ENCODE measurements around the gene GPR171. TPM values are rescaled to one million over a fixed set of nuclear protein-coding genes. Genes with fewer than 3 reads are reported as not detected.

The GPR171 gene
- total RNA-seq, 2 experiments from 2014 or later, result not detected

DNA sequence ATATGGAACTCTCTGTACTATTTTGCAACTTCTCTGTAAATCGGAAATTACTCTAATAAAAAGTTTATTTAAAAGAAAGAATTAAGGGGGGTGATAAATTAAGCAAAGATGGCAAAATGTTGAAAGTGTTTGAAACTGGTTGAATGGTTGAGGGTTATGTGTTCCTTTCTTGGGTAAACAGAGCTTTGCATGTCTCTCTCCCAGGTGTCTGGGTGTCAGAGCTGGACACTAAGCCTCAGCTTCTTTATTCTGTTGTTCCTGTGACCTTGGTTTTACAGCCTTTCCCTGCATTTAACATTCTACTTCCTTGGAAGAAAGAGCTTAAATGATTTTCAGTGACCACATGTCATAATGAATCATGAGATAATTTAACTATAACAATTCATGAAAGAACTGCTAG, 7.2 kb downstream of the GPR171 start:
- intact Hi-C loops (cut with micrococcal nuclease; ENCODE audit: unreplicated experiment), result no loop called here
- Histone ChIP-seq H3K79me2 (ENCODE audit: insufficient read depth, low read depth, low read length) (no peaks in the 10 kb centered on the region), H3K36me3 (ENCODE audit: insufficient read depth, low read length) (peaks cover 8% of the 10 kb centered on the region), H3K4me1 (ENCODE audit: insufficient read depth, low read length, poor library complexity, severe bottlenecking) (no peaks in the 10 kb centered on the region), H4K20me1 (ENCODE audit: insufficient read depth, low read length) (no peaks in the 10 kb centered on the region), H3K9me2 (ENCODE audit: insufficient read depth, low read length) (no peaks in the 10 kb centered on the region), H3K27ac (ENCODE audit: low read depth, low read length, poor library complexity, severe bottlenecking) (no peak overlapping the region), H3K4me3 (ENCODE audit: low read depth, low read length, poor library complexity, severe bottlenecking) (no peak overlapping the region), H3K4me2 (ENCODE audit: low read length) (no peak overlapping the region), H3K9me3 (ENCODE audit: low read length) (no peaks in the 10 kb centered on the region), H2AFZ (ENCODE audit: low read length) (no peak overlapping the region)
- ChIA-PET POLR2A (interaction anchor here (1.4 to 1.6 kb wide), 2 partner anchors 11 to 21 kb away, joined by 3 to 4 read pairs; no protein-coding TSS in a partner anchor), CTCF (ENCODE audit: unreplicated experiment) (no interaction called here)
- no peak for DNase-seq (ENCODE audit: low spot score)
- no TSS peak for BruUV-seq (replicated peaks)
- TF ChIP-seq EZH2phosphoT487 (IDR thresholded peaks at IDR 0.05; ENCODE audit: borderline replicate concordance, low read depth, low read length), result no peak
- TF ChIP-seq, protein P1, sequence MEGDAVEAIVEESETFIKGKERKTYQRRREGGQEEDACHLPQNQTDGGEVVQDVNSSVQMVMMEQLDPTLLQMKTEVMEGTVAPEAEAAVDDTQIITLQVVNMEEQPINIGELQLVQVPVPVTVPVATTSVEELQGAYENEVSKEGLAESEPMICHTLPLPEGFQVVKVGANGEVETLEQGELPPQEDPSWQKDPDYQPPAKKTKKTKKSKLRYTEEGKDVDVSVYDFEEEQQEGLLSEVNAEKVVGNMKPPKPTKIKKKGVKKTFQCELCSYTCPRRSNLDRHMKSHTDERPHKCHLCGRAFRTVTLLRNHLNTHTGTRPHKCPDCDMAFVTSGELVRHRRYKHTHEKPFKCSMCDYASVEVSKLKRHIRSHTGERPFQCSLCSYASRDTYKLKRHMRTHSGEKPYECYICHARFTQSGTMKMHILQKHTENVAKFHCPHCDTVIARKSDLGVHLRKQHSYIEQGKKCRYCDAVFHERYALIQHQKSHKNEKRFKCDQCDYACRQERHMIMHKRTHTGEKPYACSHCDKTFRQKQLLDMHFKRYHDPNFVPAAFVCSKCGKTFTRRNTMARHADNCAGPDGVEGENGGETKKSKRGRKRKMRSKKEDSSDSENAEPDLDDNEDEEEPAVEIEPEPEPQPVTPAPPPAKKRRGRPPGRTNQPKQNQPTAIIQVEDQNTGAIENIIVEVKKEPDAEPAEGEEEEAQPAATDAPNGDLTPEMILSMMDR (conservative IDR thresholded peaks at IDR 0.05; ENCODE audit: low read length), result no peak

DNA sequence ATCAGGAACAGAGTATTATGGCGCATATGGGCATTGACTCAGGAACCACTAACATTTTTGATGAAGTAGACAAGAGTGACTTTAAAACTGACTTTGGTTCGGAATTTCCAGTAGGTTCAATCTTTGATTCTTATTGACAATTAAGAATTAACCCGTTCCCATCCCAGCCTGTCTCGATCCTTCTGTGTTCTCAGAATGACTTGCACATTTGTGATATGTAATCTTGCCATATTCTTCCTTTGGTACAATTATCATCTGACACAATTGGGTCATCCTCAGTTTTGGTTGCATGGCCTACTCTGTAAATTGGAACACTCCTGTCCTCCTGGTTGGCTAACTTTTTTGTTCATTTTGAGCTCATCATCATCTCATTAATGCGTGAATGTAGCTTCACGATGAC, 10.5 kb downstream of the GPR171 start:
- Histone ChIP-seq H3K4me2 (ENCODE audit: low read length) (no peak overlapping the region), H3K9me2 (ENCODE audit: insufficient read depth, low read length) (no peaks in the 10 kb centered on the region), H3K79me2 (ENCODE audit: insufficient read depth, low read depth, low read length) (no peaks in the 10 kb centered on the region), H3K27ac (ENCODE audit: low read depth, low read length, poor library complexity, severe bottlenecking) (no peak overlapping the region), H3K4me1 (ENCODE audit: insufficient read depth, low read length, poor library complexity, severe bottlenecking) (no peaks in the 10 kb centered on the region), H3K9me3 (ENCODE audit: low read length) (no peaks in the 10 kb centered on the region), H4K20me1 (ENCODE audit: insufficient read depth, low read length) (no peaks in the 10 kb centered on the region), H3K4me3 (ENCODE audit: low read depth, low read length, poor library complexity, severe bottlenecking) (no peak overlapping the region), H2AFZ (ENCODE audit: low read length) (no peak overlapping the region), H3K36me3 (ENCODE audit: insufficient read depth, low read length) (peaks cover 9% of the 10 kb centered on the region)
- DNase-seq (ENCODE audit: low spot score), result no peak
- CTCF ChIA-PET (ENCODE audit: unreplicated experiment), result no interaction called here
- TF ChIP-seq, protein P1 (conservative IDR thresholded peaks at IDR 0.05; ENCODE audit: low read length), result no peak
- TF ChIP-seq EZH2phosphoT487 (IDR thresholded peaks at IDR 0.05; ENCODE audit: borderline replicate concordance, low read depth, low read length), result no peak
- BruUV-seq (replicated peaks), result no TSS peak
- POLR2A ChIA-PET, result interaction anchor here (1.1 to 1.3 kb wide), 2 partner anchors 15 kb away, joined by 4 read pairs; no protein-coding TSS in a partner anchor
- intact Hi-C loops (cut with micrococcal nuclease; ENCODE audit: unreplicated experiment), result no loop called here

DNA sequence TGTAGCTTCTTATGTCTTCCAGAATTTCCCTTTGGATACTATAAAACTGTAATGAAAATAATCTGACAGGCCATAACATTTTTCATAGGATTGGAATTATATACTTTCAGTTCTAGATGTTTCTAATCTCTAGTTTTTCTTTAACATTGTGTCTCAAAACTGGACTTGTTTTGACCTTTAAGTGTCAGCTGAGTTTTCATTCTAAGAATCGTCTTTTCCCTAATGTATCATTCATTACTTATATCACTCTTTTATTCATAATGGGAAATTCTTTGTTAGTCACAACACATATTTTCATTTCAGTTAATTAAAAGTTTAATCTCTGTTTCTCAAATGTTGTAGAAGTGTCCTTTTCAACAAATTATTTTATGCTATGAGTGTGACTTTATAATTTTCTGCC, 11.9 kb downstream of the GPR171 start:
- H4K20me1 ChIP-seq (ENCODE audit: insufficient read depth, low read length), result no peaks in the 10 kb centered on the region
- ChIA-PET POLR2A (interaction anchor here (1.0 kb wide), 1 partner anchor 23 kb away, joined by 4 read pairs; no protein-coding TSS in a partner anchor), CTCF (ENCODE audit: unreplicated experiment) (no interaction called here)
- H3K79me2 ChIP-seq (ENCODE audit: insufficient read depth, low read depth, low read length), result no peaks in the 10 kb centered on the region
- H3K4me1 ChIP-seq (ENCODE audit: insufficient read depth, low read length, poor library complexity, severe bottlenecking), result no peaks in the 10 kb centered on the region
- no peak overlapping the region for H3K4me3 ChIP-seq (ENCODE audit: low read depth, low read length, poor library complexity, severe bottlenecking)
- DNase-seq (ENCODE audit: low spot score), result no peak
- no peak overlapping the region for H3K27ac ChIP-seq (ENCODE audit: low read depth, low read length, poor library complexity, severe bottlenecking)
- H3K4me2 ChIP-seq (ENCODE audit: low read length), result no peak overlapping the region
- intact Hi-C loops (cut with micrococcal nuclease; ENCODE audit: unreplicated experiment), result no loop called here
- TF ChIP-seq, protein P1 (conservative IDR thresholded peaks at IDR 0.05; ENCODE audit: low read length), result no peak
- no peak for TF ChIP-seq EZH2phosphoT487 (IDR thresholded peaks at IDR 0.05; ENCODE audit: borderline replicate concordance, low read depth, low read length)
- no TSS peak for BruUV-seq (replicated peaks)
- no peak overlapping the region for H2AFZ ChIP-seq (ENCODE audit: low read length)
- H3K36me3 ChIP-seq (ENCODE audit: insufficient read depth, low read length), result peaks cover 9% of the 10 kb centered on the region
- no peaks in the 10 kb centered on the region for H3K9me2 ChIP-seq (ENCODE audit: insufficient read depth, low read length)
- H3K9me3 ChIP-seq (ENCODE audit: low read length), result no peaks in the 10 kb centered on the region

All from OCI-LY7 (cell line).